ENCODE measurements around the gene PLD1.

PLD1 gene

DNA sequence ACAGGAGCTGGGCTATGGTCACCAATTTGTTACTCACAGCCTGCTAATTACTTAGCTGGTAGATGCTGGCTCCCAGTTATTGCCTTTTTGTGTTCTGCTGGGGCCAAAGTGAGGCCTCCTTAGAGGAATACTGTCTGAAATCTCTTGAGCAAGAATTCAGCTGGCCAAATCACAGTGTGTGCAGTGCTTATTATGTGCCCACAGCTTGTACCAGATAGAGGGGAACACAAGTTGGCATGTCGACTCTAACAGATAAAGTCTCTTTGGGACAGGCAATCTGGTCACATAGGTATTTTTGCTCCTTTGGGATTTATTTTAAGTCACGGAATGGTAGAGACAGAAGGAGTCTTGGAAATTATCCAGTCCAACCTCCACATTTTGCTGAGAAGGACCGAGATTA, 26.6 kb upstream of the PLD1 start:
- DNase-seq (ENCODE audit: low read depth, low spot score) = no peak

DNA sequence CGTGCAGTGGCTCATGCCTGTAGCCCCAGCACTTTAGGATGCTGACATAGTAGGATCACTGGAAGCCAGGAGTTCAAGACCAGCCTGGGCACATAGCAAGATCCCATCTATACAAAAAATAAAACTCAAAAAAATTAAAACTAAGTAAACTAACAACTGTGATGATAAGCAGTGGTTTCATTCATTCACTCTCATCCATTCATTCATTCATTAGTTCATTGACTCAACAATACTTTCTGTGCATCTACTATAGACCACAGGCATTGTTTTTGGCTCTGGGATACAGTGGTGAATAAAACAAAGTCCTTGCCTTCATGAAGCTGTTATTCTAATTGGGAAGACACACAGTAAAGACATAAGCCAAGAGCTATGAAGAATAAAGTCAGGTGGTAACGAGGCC, 25.3 kb upstream of the PLD1 start:
- DNase-seq (ENCODE audit: low read depth, low spot score) = no peak

- DNase-seq (ENCODE audit: low read depth, low spot score) = no peak
Measured at GRCh38 chr3:171835116-171835515, 24.8 kb upstream of the PLD1 start.

DNA sequence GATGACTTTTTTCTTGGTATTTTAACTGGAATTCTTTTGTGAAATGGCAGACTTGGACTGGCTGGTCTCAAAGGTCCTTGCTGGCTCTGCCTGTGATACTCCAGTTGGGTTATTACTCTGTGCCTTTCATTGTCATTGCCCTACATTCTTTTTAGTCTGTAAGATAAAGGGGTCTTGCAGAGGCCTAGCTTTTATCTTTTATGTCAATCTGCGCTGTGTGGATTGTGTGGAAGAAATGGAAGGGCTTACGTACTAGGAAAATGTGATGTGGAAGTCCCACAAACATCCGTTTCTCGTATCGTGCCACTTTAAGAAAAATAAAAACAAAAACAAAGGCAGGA, 24.1 kb upstream of the PLD1 start:
- DNase-seq (ENCODE audit: low read depth, low spot score) = no peak

DNA sequence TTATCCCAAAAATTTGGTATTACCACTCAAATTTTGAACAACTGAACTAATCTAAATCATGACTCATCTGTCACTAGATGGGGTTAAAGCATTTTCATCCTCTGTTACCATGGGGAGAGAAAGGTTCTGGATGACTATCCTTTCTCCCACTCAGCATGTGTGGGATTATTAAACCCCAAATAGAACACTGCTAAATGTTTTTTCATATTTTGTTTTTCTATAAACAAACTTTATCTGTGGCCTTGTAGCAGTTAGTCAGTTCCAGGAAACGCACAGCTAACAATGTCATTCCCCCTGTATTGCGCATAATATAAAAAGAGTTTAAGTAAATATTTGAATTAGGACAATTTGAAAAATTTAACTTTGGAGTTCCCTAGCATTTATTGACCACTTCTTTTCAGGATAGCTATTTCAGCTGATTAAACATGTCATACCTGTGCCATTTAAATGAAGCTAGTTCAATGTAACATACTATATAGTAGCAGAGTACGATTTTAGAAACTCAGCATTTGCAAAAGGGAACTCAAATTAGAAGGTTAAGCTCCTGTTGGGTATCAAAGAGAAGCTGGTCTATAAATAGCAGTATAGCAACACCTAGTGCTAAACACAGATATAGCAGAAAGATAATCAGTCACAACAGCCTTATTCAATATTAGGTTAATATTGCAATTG, 23.6 kb upstream of the PLD1 start:
- DNase-seq (ENCODE audit: low read depth, low spot score) = no peak

GRCh38 chr3:171832989-171833388, 22.7 kb upstream of the PLD1 start:
- no peak for DNase-seq (ENCODE audit: low read depth, low spot score)

DNA sequence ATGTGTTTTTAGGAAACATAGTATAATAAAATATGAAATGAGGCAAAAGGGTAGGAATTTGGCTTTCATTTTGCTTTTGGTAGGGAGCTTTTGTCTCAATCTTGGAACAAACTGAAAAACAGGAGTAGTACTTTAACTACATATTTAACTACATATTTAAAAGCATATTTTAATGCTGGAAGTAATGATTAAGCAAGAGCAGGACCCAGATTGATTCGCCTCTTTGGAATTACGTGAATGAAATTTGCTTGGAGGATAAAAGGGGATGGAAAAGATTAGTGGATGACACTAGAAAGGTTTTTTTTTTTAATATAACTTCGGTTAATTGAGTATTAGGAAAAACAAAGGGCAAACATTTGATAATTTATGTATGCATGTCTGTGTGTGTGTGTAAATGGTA, 21.7 kb upstream of the PLD1 start:
- no peak for DNase-seq (ENCODE audit: low read depth, low spot score)

DNA sequence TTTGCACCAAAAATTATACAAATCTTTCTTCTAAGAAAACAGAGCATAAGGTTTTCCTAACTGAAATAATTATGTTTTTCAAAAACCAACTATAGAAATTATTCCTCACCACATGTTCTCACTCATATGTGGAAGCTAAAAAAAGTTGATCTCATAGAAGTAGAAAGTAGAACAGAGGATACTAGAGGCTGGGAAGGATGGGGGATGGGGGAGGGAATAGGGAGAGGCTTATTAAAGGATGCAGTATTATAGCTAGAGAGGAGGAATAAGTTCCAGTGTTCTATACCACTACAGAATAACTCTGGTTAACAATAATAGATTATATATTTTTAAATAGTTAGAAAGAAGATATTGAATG, 20.2 kb upstream of the PLD1 start:
- no peak for DNase-seq (ENCODE audit: low read depth, low spot score)

DNA sequence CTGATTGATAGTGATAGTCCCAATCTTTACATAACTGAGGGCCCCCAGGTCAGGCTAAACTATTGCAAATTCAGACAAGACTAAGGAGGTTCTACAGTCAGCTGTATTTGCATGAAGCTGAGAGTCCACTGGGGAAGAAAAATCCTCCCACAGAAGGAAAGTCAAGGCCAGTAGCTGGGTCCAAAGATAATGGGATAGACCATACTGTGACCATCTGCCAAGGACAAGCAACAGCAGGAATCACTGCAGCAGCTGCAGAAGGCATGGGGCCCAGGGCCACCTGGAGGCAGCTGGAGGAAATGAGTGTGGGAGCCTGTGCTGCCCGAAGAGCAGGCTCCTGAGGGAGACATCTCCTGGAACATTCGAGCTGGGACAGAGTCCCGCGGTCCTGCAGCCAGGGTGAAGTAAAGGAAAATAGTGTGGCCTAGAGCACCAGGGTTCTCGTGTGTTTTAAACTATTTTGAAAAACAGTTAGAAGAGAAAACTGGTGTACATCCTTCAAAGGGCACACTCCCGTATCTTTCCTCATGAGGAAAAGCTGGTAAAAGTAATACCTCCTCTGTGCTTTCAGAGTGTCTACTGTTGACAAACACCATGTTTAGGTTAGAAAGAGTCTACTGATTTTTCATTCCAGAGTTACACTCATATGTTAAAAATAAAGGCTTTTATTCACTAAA, 19.7 kb upstream of the PLD1 start:
- DNase-seq (ENCODE audit: low read depth, low spot score) = no peak

GRCh38 chr3:171828902-171829770, 18.9 kb upstream of the PLD1 start:
- no peak for DNase-seq (ENCODE audit: low read depth, low spot score)

DNA sequence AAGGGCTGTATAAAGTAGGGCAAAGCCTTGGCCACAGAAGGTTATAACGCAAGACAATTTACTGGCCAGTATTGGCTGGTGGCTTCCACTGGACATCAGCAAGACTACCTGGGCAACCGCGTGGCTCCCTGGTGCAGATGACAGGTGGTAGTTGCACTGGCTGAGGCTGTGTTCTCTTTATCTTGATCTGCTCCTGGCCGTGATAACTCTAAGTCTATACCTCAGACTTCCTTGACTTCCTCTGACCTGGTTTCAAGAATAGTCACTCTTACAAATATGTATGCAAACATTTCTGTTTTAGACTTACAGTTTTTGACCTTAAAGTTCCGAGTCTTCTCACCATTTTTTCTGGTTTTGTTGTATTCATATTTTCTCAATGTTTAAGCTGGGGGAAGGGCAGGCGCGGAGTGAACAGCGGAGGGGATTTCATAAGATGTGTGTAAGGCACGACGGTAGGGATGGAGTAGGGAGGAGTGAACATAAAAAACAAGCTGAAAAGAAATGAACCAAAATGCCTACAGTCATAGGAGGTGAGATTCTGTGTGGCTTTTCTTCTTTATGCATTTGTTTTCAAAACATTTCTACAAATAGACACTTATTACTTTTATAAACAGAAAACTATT, 17.7 kb upstream of the PLD1 start:
- no peak for DNase-seq (ENCODE audit: low read depth, low spot score)

- DNase-seq (ENCODE audit: low read depth, low spot score) = no peak
Measured at GRCh38 chr3:171827385-171827784, 17.1 kb upstream of the PLD1 start.

GRCh38 chr3:171825222-171825828, 15.0 kb upstream of the PLD1 start:
- DNase-seq (ENCODE audit: low read depth, low spot score) = no peak

DNA sequence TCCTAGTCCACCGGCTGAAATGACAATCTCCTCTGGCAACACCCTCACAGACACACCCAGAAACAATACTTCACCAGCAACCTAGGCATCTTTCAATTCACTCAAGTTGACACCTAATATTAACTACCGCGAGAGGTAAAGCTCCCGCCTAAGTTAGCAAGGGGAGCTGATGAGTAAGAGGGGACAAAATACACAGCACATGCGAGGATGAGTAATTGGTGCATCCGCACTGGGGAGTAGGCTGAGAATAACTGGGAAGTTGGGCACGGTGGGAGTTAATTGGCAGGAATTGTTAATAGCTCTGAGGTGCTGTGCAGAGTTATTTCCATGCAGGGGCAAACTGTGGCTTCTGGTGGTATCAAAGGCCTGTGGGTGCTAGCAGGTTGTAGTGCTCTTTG, 14.5 kb upstream of the PLD1 start:
- DNase-seq (ENCODE audit: low read depth, low spot score) = no peak

GRCh38 chr3:171824116-171824515, 13.8 kb upstream of the PLD1 start:
- no peak for DNase-seq (ENCODE audit: low read depth, low spot score)

GRCh38 chr3:171822431-171823106, 12.3 kb upstream of the PLD1 start:
- no peak for DNase-seq (ENCODE audit: low read depth, low spot score)

DNA sequence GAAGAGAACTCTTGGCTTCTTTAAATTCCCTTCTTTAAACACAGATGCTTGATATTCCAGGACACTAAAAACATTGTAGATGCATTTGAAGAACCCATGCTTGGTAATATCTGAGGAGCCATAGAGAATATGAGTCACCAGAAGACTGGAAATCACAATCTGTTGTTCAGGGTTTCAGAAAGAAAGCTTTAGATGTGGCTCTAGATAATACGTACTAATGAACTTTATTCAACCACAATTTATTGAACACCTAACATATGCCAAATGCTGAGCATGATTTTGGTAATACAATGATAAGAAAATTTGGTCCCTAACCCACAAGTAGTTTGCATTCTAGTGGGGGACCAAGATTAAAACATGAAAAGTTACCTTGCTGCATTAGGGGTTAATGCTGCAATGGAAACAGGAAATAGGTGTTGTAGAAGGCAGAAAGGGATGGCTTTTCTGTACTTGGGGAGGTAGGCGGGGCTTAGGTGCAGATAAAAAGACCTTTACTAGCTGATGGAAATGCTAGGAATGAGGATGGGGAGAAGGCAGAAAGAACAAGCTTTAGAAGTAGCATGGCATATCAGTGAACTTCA, 11.6 kb upstream of the PLD1 start:
- no peak for DNase-seq (ENCODE audit: low read depth, low spot score)

- DNase-seq (ENCODE audit: low read depth, low spot score) = no peak
Measured at GRCh38 chr3:171821044-171821443, 10.8 kb upstream of the PLD1 start.

GRCh38 chr3:171817074-171817800, 7.0 kb upstream of the PLD1 start:
- DNase-seq (ENCODE audit: low read depth, low spot score) = no peak

GRCh38 chr3:171815973-171816595, 5.8 kb upstream of the PLD1 start:
- no peak for DNase-seq (ENCODE audit: low read depth, low spot score)
